ENCODE data around the gene HRNR. TPM values are rescaled to one million over a fixed set of nuclear protein-coding genes. Genes with fewer than 3 reads are reported as not detected.
A peak's percentile ranks its signal among the peaks of the same experiment; 100 is the strongest.

Gene HRNR
- total RNA-seq, 2 experiments from 2014 or later, result not detected

GRCh38 chr1:152182431-152182830 lies 41.6 kb downstream of the HRNR start:
- Mint-ChIP-seq H3K4me3 (no peak overlapping the region), H3K4me1 (peaks cover 3% of the 10 kb centered on the region), H3K27ac (no peak overlapping the region), H3K27me3 (peaks cover 7% of the 10 kb centered on the region), H3K9me3 (no peaks in the 10 kb centered on the region), H3K36me3 (no peaks in the 10 kb centered on the region)
- ATAC-seq (ENCODE audit: low read depth), result no peak
- no peak for DNase-seq
- POLR2A ChIA-PET, result interaction anchor here (1.9 kb wide), 1 partner anchor 134 kb away, joined by 5 read pairs; no protein-coding TSS in a partner anchor

DNA sequence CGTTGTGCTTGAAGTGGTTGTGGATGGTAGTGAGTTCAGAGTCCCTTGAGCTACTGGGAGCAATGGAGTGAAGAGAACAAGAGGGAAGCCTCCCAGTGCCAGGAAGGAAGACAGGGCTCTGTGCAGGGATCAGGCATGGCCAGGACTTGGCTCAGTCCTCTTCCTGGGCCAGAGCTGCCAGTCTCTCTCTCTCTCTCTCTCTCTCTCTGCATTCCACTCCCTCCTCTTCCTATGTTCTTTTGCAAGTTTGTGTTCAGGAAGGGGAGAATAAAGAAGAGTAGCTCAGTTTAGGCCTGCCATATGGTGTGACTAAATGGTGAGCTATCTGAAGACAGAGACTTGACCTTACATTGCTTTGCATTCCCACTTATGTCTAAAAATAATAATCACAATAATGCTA lies 44.4 kb downstream of the HRNR start:
- Mint-ChIP-seq H3K27ac (no peak overlapping the region), H3K4me1 (no peaks in the 10 kb centered on the region), H3K4me3 (no peak overlapping the region), H3K36me3 (no peaks in the 10 kb centered on the region), H3K27me3 (peaks cover 7% of the 10 kb centered on the region), H3K9me3 (peaks cover 1% of the 10 kb centered on the region)
- DNase-seq (no peak), ATAC-seq (ENCODE audit: low read depth) (no peak)
- POLR2A ChIA-PET, result no interaction called here

DNA sequence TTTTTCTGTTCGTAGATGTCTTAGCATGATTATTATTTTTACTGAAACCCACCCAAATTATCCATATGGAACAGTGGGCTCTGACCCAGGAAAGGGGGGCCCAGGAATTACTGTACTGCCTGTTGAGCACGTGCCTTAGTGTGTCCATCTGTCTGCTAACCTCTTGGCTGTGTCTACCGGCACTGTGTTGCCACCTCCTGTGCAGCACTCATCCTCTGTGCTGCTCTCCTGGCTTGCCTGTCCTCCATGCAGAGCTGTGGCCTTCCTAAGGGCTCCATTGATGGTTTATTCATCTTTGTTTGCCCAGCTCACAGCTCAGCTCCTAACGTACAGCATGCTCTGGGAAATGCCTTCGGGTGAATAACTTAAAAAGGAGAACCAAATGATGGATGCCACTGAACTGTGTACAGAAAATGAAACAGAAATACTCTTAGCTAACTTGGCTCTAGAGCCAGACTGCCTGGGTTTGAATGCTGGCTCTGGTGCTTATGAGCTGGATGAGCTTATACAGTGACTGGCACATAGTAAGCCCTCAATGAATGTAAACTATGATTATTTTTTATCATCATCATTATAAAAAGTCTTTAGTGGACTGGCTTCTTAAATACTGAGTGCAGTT lies 53.6 kb downstream of the HRNR start:
- no peak overlapping the region for H3K27ac Mint-ChIP-seq
- ATAC-seq (ENCODE audit: low read depth), result no peak
- H3K27me3 Mint-ChIP-seq, result peaks cover 2% of the 10 kb centered on the region
- peaks cover 2% of the 10 kb centered on the region for H3K9me3 Mint-ChIP-seq
- peaks cover 11% of the 10 kb centered on the region for H3K4me1 Mint-ChIP-seq
- no peak overlapping the region for H3K4me3 Mint-ChIP-seq
- no peak for DNase-seq
- peaks cover 2% of the 10 kb centered on the region for H3K36me3 Mint-ChIP-seq
- POLR2A ChIA-PET, result no interaction called here

DNA sequence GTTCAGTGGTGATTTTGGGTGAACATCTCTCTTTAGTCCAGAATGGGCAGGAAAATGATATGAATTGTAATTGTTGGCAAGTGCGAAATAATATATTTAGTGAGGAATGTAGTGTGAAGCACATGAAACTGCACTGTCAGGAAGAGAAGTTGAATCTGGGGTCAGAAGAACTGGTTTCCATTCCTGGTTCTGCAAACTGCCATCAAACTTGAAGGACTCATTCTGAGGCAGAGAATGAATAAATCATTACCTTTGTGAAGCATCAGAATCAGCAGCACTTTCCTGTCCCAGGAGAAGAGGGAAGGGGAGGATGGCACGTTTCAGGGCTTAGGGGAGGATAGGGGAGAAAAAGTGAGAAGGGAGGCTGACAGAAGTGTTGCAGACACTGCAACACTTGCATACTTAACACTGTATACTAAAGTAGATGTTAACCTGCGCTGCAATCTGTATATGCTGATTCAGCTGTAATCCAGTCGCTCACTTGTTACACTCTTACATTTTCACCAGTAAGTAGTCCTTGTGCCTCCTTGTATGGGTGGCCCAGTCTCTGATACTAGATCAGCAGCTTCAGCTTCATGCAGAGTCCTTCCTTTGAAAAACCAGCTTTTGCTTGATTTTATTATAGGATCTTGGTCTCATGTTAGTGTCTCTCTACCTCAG lies 54.5 kb downstream of the HRNR start:
- H3K36me3 Mint-ChIP-seq, result peaks cover 2% of the 10 kb centered on the region
- H3K27ac Mint-ChIP-seq, result no peak overlapping the region
- no peak for DNase-seq
- H3K4me3 Mint-ChIP-seq, result no peak overlapping the region
- peaks cover 2% of the 10 kb centered on the region for H3K9me3 Mint-ChIP-seq
- ATAC-seq (ENCODE audit: low read depth), result no peak
- H3K27me3 Mint-ChIP-seq, result peaks cover 2% of the 10 kb centered on the region
- peaks cover 11% of the 10 kb centered on the region for H3K4me1 Mint-ChIP-seq
- POLR2A ChIA-PET, result no interaction called here

DNA sequence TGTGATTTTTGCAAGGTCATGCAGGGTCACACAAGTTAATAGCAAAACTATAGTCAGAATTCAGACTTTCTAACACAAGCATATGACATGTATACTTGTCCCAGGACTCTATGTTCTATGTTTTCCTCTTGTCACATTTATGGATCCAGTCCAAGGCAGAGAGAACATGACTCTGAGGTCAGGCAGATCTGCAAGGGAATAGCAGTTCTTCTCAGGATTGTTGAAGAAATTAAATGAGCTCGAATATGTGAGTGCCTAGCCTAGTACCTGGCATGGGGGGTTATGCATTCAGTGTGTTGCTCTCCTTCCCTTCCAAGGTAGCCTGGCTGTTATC lies 55.5 kb downstream of the HRNR start:
- no peak overlapping the region for H3K27ac Mint-ChIP-seq
- peaks cover 2% of the 10 kb centered on the region for H3K9me3 Mint-ChIP-seq
- peaks cover 2% of the 10 kb centered on the region for H3K27me3 Mint-ChIP-seq
- POLR2A ChIA-PET, result no interaction called here
- H3K4me1 Mint-ChIP-seq, result peaks cover 11% of the 10 kb centered on the region
- DNase-seq, result no peak
- no peak for ATAC-seq (ENCODE audit: low read depth)
- no peak overlapping the region for H3K4me3 Mint-ChIP-seq
- H3K36me3 Mint-ChIP-seq, result peaks cover 2% of the 10 kb centered on the region

DNA sequence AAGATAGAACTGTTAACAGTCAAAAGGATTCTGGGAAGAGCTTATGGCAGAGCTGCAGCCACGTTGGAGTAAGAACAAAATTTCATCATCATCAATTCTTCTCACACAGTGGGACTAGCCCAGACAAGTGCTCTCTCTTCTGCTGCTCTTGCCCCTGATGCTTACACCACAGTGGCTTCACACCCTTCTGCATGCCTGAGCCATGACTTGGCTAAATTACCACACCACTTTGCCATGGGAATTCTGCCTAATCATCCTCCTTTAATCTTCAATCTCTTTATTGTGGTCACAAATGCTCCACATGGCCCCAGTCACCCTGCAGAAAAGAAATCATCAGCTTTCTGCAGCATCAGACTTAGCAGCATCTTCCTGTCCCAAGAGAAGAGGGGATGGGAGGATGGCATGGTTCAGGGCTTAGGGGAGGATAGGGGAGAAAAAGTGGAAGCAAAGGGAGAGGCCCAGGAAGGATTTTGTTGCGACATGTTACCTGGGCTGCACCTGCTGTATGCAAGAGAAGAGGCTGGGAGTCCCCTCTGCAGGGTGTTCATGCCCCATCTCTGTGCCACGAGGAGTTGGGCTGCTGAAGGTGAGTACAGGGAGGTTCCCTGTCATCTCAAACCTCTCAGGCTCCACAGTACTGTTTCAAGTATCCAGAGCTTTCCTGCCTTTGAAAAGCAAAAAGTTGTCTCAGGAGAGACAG lies 56.0 kb downstream of the HRNR start:
- POLR2A ChIA-PET, result no interaction called here
- ATAC-seq (ENCODE audit: low read depth), result no peak
- peaks cover 11% of the 10 kb centered on the region for H3K4me1 Mint-ChIP-seq
- H3K27ac Mint-ChIP-seq, result no peak overlapping the region
- H3K4me3 Mint-ChIP-seq, result no peak overlapping the region
- DNase-seq, result no peak
- H3K27me3 Mint-ChIP-seq, result peaks cover 2% of the 10 kb centered on the region
- peaks cover 2% of the 10 kb centered on the region for H3K36me3 Mint-ChIP-seq
- peaks cover 2% of the 10 kb centered on the region for H3K9me3 Mint-ChIP-seq

- POLR2A ChIA-PET, result interaction anchor here (0.7 kb wide), 1 partner anchor 1129 kb away, joined by 4 read pairs; no protein-coding TSS in a partner anchor
- Mint-ChIP-seq H3K4me1 (peaks cover 11% of the 10 kb centered on the region), H3K36me3 (peaks cover 2% of the 10 kb centered on the region), H3K4me3 (no peak overlapping the region), H3K9me3 (peaks cover 2% of the 10 kb centered on the region), H3K27ac (no peak overlapping the region), H3K27me3 (peaks cover 4% of the 10 kb centered on the region)
- DNase-seq (no peak), ATAC-seq (ENCODE audit: low read depth) (no peak)
Observed at GRCh38 chr1:152166966-152167365, 57.0 kb downstream of the HRNR start.

DNA sequence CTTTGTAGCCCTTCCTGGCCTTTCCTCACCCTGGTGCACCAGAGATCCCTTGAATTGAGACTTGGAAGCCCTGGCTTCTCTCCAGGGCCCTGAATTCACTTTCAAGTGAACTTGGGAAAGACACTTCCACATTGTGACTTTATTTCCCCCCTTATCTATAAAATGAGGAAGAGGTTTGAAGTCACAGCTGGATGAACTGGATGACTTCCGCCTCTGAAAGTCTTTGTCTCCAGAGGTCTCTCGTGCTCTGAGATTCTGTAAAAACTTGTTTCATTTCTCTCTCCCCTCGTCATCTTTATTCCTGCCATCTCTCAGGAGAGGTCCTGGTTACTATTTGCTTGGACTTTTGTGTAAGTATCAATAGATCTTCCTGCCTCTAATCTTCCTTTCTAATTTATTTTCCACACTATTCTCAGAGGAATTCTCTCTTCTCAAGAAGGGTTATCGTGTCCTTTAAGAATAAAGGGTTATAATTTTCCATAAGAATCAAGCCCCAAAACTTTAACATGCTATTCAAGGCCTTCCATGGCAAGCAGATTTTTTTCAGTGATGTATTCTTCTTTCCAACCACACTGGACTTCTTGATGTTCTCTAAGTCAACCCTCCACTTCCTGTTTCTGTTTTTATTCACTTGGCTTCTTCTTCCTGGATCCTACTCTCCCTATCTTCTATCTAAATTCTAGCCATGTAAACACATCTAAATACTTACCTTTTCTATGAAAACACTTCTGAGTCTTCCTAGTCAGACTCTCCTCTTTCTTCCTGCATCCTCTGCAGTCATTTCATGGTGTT lies 58.5 kb downstream of the HRNR start:
- Mint-ChIP-seq H3K27ac (peak overlapping the region; percentile 2), H3K36me3 (peaks cover 2% of the 10 kb centered on the region), H3K4me3 (no peak overlapping the region), H3K27me3 (peaks cover 7% of the 10 kb centered on the region), H3K4me1 (peaks cover 11% of the 10 kb centered on the region), H3K9me3 (peaks cover 2% of the 10 kb centered on the region)
- POLR2A ChIA-PET, result no interaction called here
- DNase-seq (no peak), ATAC-seq (ENCODE audit: low read depth) (no peak)

GRCh38 chr1:152164517-152165136 lies 59.4 kb downstream of the HRNR start:
- POLR2A ChIA-PET, result no interaction called here
- DNase-seq, result no peak
- peaks cover 2% of the 10 kb centered on the region for H3K36me3 Mint-ChIP-seq
- no peak for ATAC-seq (ENCODE audit: low read depth)
- H3K9me3 Mint-ChIP-seq, result peaks cover 2% of the 10 kb centered on the region
- H3K27ac Mint-ChIP-seq, result no peak overlapping the region
- peaks cover 11% of the 10 kb centered on the region for H3K4me1 Mint-ChIP-seq
- peaks cover 7% of the 10 kb centered on the region for H3K27me3 Mint-ChIP-seq
- no peak overlapping the region for H3K4me3 Mint-ChIP-seq

GRCh38 chr1:152162792-152163463 lies 61.1 kb downstream of the HRNR start:
- DNase-seq (no peak), ATAC-seq (ENCODE audit: low read depth) (no peak)
- Mint-ChIP-seq H3K9me3 (peaks cover 2% of the 10 kb centered on the region), H3K27ac (no peak overlapping the region), H3K4me3 (no peak overlapping the region), H3K4me1 (peaks cover 11% of the 10 kb centered on the region), H3K27me3 (peaks cover 7% of the 10 kb centered on the region), H3K36me3 (peaks cover 2% of the 10 kb centered on the region)
- POLR2A ChIA-PET, result interaction anchor here (1.0 kb wide), 1 partner anchor 59 kb away, joined by 3 read pairs; no protein-coding TSS in a partner anchor
